Lower lobe of right lung (tissue), 2 donors: ENCODE data around the gene LYSMD1. TPM values are rescaled to one million over a fixed set of nuclear protein-coding genes. Genes with fewer than 3 reads are reported as not detected.
"Not testable (repeated sequence)": the region's sequence is repeated elsewhere in the genome, so short reads cannot be mapped to it uniquely, and the experiment has no call there.

ENCODE experiments used
- ATAC-seq, 2 donors: fragments of 200-7000 bp; cut with Tn5 transposase; one replicate each; pipeline ENCODE4 v1.9.1; 2020 to 2022; ENCODE audit warnings: mild to moderate bottlenecking in 2 of 2, moderate library complexity in 2 of 2
- DNase-seq: peaks from one replicate; pipeline ENCODE4 v3.0.0-alpha.2; 2020
- H3K27ac ChIP-seq: fragments of 200-600 bp; one replicate; pipeline ENCODE4 v1.8.0; 2022
- H3K27me3 ChIP-seq: fragments of 200-600 bp; one replicate; pipeline ENCODE4 v1.8.0; 2022; ENCODE audit warnings: low read depth
- H3K36me3 ChIP-seq: fragments of 200-600 bp; one replicate; pipeline ENCODE4 v1.8.0; 2022; ENCODE audit warnings: mild to moderate bottlenecking
- H3K4me1 ChIP-seq: fragments of 200-600 bp; one replicate; pipeline ENCODE4 v1.8.0; 2022
- H3K4me3 ChIP-seq: fragments of 200-600 bp; one replicate; pipeline ENCODE4 v1.8.0; 2022; ENCODE audit warnings: mild to moderate bottlenecking
- H3K9me3 ChIP-seq: fragments of 200-600 bp; one replicate; pipeline ENCODE4 v1.8.0; 2022
- CTCF ChIP-seq: fragments of 200-600 bp; IDR thresholded peaks from one replicate; pipeline ENCODE4 v1.8.0; 2022; ENCODE audit warnings: antibody characterized with exemption, mild to moderate bottlenecking
- intact Hi-C: fragments of 100-400 bp; cut with DNase I; formaldehyde crosslinking; loops from one replicate; pipeline ENCODE4 v1.11.0; 2022
- total RNA-seq: library from RNA; stranded (reverse); fragmentation: NEBNext Ultra II Directional; extraction: Animal tissue kit (Norgen Biotek cat#: 25700); gene quantifications from one replicate; pipeline ENCODE4 v1.2.1, GENCODE V29; 2021
- donor health status: DM: no; HTN: yes; CAD: no; lungs with severe emphysema.

Gene LYSMD1
- total RNA-seq, 1 donor from 2014 or later, result 6.5 TPM

- no peak for DNase-seq
- H3K27ac ChIP-seq, result peak overlapping the region; percentile 88
- H3K9me3 ChIP-seq, result no peaks in the 10 kb centered on the region
- peaks cover 43% of the 10 kb centered on the region for H3K4me1 ChIP-seq
- H3K27me3 ChIP-seq, result no peaks in the 10 kb centered on the region
- peak overlapping the region; percentile 87 for H3K4me3 ChIP-seq
- H3K36me3 ChIP-seq, result peaks cover 21% of the 10 kb centered on the region
- peak; percentile 13 to 18 for ATAC-seq
- intact Hi-C loops, result no loop called here
- no peak for TF ChIP-seq CTCF
Measured at GRCh38 chr1:151199873-151200581, 34.3 kb upstream of the LYSMD1 start.

- ATAC-seq (peak; percentile 90 to 96), DNase-seq (peak; percentile 100)
- no peaks in the 10 kb centered on the region for H3K27me3 ChIP-seq
- peaks cover 44% of the 10 kb centered on the region for H3K4me1 ChIP-seq
- H3K4me3 ChIP-seq, result peak within 1 kb of the TSS; percentile 87
- peak within 1 kb of the TSS; percentile 88 for H3K27ac ChIP-seq
- no peak for TF ChIP-seq CTCF
- intact Hi-C loops, result no loop called here
- no peaks in the 10 kb centered on the region for H3K9me3 ChIP-seq
- peaks cover 14% of the 10 kb centered on the region for H3K36me3 ChIP-seq
Measured at GRCh38 chr1:151198254-151199127, 32.8 kb upstream of the LYSMD1 start, which contains the start of gene PIP5K1A. Gene PIP5K1A, plus strand, starts transcription at chr1:151198552. Its CDS starts 445 bp downstream, at chr1:151198997.

- intact Hi-C loops, result no loop called here
Measured at GRCh38 chr1:151197863-151198253, 32.2 kb upstream of the LYSMD1 start.

GRCh38 chr1:151196292-151196800 lies 30.6 kb upstream of the LYSMD1 start:
- peak; percentile 52 for TF ChIP-seq CTCF
- peak overlapping the region; percentile 80 for H3K27ac ChIP-seq
- no peaks in the 10 kb centered on the region for H3K36me3 ChIP-seq
- H3K9me3 ChIP-seq, result no peaks in the 10 kb centered on the region
- intact Hi-C loops, result no loop called here
- peak overlapping the region; percentile 30 for H3K4me3 ChIP-seq
- peaks cover 33% of the 10 kb centered on the region for H3K4me1 ChIP-seq
- no peak for DNase-seq
- no peaks in the 10 kb centered on the region for H3K27me3 ChIP-seq
- peak; percentile 25 to 44 for ATAC-seq

More at GRCh38 chr1:151197863-151198253, 32.2 kb upstream of the LYSMD1 start:
- Histone ChIP-seq H3K27ac (peak overlapping the region; percentile 88), H3K27me3 (no peaks in the 10 kb centered on the region), H3K4me3 (peak overlapping the region; percentile 87), H3K9me3 (no peaks in the 10 kb centered on the region), H3K36me3 (peaks cover 8% of the 10 kb centered on the region), H3K4me1 (peaks cover 44% of the 10 kb centered on the region)
- ATAC-seq, result no peak
- DNase-seq, result no peak
- no peak for TF ChIP-seq CTCF

GRCh38 chr1:151194894-151195594 lies 29.3 kb upstream of the LYSMD1 start:
- H3K36me3 ChIP-seq, H3K27me3 ChIP-seq, intact Hi-C loops, H3K9me3 ChIP-seq: not testable (repeated sequence)
- peaks cover 20% of the 10 kb centered on the region for H3K4me1 ChIP-seq
- peak overlapping the region; percentile 80 for H3K27ac ChIP-seq
- peak; percentile 67 to 69 for ATAC-seq
- peak; percentile 79 for DNase-seq
- H3K4me3 ChIP-seq, result peak overlapping the region; percentile 30
